Uterus (tissue), 2 donors: Measurements from ENCODE around the gene MSI2.

ENCODE experiments used
- CTCF ChIP-seq, 4 experiments: fragments of 200-600 bp in 2 of 4; fragments of 450-650 bp in 2 of 4; sonication (generic) in 2 of 4; IDR thresholded peaks; one replicate each; pipeline ENCODE4 v1.5.1; 2016 to 2019; ENCODE audit warnings: antibody characterized with exemption in 4 of 4, mild to moderate bottlenecking in 2 of 4, moderate library complexity in 1 of 4
- POLR2A ChIP-seq, 2 donors: fragments of 450-650 bp; IDR thresholded peaks; one replicate each; pipeline ENCODE4 v1.6.1; 2016; ENCODE audit warnings: antibody characterized with exemption in 2 of 2, mild to moderate bottlenecking in 1 of 2, moderate library complexity in 1 of 2

DNA sequence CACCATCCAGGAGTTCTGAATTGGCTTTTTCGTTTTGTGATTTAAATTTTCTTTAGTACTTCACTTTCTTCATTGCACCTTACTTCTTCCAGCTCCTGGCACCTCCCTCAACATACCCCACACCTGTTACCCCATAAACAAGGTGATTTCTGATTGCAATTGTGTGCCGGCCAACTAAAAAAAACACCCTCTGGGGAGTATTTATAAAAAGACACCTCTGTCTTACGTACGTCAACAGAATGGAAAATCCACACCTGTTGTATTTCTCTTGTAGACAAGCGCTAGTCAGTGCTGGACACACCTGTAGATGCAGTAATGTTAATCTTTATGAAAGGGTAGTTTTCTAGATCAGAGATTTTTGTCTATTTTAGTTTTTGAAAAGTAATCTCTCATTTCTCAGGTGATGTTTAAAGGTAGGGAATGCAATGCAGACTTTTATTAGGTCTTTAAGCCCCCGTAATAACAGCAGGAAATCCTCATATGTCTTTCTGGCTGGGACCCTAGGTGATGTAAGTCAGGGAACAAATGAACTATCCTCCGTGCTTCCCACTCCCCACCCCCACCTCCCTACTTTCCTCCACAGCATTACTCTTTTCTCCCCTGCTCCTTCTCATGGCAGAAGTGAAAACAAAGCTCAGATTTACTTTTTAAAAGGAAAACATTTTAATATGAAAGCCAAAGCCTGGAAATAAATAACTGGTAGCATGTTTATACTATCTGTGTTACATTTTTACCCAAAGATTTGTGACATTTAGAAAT, 4.2 kb downstream of the MSI2 start:
- no peak for TF ChIP-seq CTCF (IDR thresholded peaks at IDR 0.05)
- TF ChIP-seq POLR2A (IDR thresholded peaks at IDR 0.05), result no peak
